Ascending aorta (tissue), 2 donors: ENCODE measurements around the gene ARRDC2. TPM values are rescaled to one million over a fixed set of nuclear protein-coding genes. Genes with fewer than 3 reads are reported as not detected.
"Not testable (repeated sequence)": the region's sequence is repeated elsewhere in the genome, so short reads cannot be mapped to it uniquely, and the experiment has no call there.

ENCODE experiments used
- DNase-seq, 2 donors: peaks; one replicate each; pipeline ENCODE4 v3.0.0-alpha.2; 2019; ENCODE audit warnings: low spot score in 2 of 2
- H3K27ac ChIP-seq, 2 donors: fragments of 200-600 bp; sonication (generic); one replicate each; pipeline ENCODE4 v1.5.1; 2016 to 2017; ENCODE audit warnings: mild to moderate bottlenecking in 1 of 2
- H3K27me3 ChIP-seq: fragments of 200-600 bp; sonication (generic); one replicate; pipeline ENCODE4 v1.5.1; 2017
- H3K36me3 ChIP-seq, 2 donors: fragments of 200-600 bp; sonication (generic); one replicate each; pipeline ENCODE4 v1.5.1; 2016
- H3K4me1 ChIP-seq, 2 donors: fragments of 200-600 bp; sonication (generic); one replicate each; pipeline ENCODE4 v1.5.1; 2016 to 2017; ENCODE audit warnings: mild to moderate bottlenecking in 1 of 2
- H3K4me3 ChIP-seq, 2 donors: fragments of 200-600 bp; sonication (generic); one replicate each; pipeline ENCODE4 v1.5.1; 2016 to 2017; ENCODE audit warnings: mild to moderate bottlenecking in 1 of 2
- H3K9me3 ChIP-seq, 2 donors: fragments of 200-600 bp; sonication (generic); one replicate each; pipeline ENCODE4 v1.5.1; 2016
- CTCF ChIP-seq, 3 experiments: fragments of 200-600 bp in 2 of 3; fragments of 450-650 bp in 1 of 3; sonication (generic) in 2 of 3; IDR thresholded peaks; one replicate each; pipeline ENCODE4 v1.5.1; 2016 to 2019; ENCODE audit warnings: antibody characterized with exemption in 3 of 3, mild to moderate bottlenecking in 1 of 3, moderate library complexity in 1 of 3
- intact Hi-C: fragments of 100-400 bp; cut with DNase I; formaldehyde crosslinking; loops from one replicate; pipeline ENCODE4 v1.15.1; 2023
- total RNA-seq: library from RNA; depleted of rRNA; stranded (reverse); fragments of >200 nt; gene quantifications from one replicate; pipeline ENCODE4 v1.1.0, GENCODE V29; 2016

The ARRDC2 gene
- total RNA-seq, 1 donor from 2014 or later: 443 TPM

- peak; percentile 93 to 99 for DNase-seq
- Histone ChIP-seq H3K9me3 (no peaks in the 10 kb centered on the region), H3K27ac (peak overlapping the region; percentile 88 to 95), H3K4me3 (peak overlapping the region; percentile 72 to 80), H3K36me3 (no peaks in the 10 kb centered on the region), H3K4me1 (peaks cover 4 to 10% of the 10 kb centered on the region in 2 donors), H3K27me3 (no peaks in the 10 kb centered on the region)
- no peak for TF ChIP-seq CTCF (IDR thresholded peaks at IDR 0.05)
- intact Hi-C loops: loop anchor here (2.0 kb wide), 1 partner anchor 152 kb away; the partner anchor contains the start of gene PIK3R2
These were observed 6.8 kb upstream of the ARRDC2 start for GRCh38 chr19:18000915-18001776.

GRCh38 chr19:18001777-18002345, 6.1 kb upstream of the ARRDC2 start:
- Histone ChIP-seq H3K9me3 (no peaks in the 10 kb centered on the region), H3K27ac (peak overlapping the region; percentile 88 to 95), H3K4me3 (peak overlapping the region; percentile 72 to 80), H3K4me1 (peaks cover 4 to 10% of the 10 kb centered on the region in 2 donors), H3K36me3 (no peaks in the 10 kb centered on the region), H3K27me3 (no peaks in the 10 kb centered on the region)
- intact Hi-C loops: loop anchor here (2.0 kb wide), 1 partner anchor 151 kb away; the partner anchor contains the start of gene PIK3R2
- no peak for TF ChIP-seq CTCF (IDR thresholded peaks at IDR 0.05)
- DNase-seq: no peak

- Histone ChIP-seq H3K4me1 (peaks cover 4 to 10% of the 10 kb centered on the region in 2 donors), H3K27ac (peak overlapping the region; percentile 88 to 95), H3K9me3 (no peaks in the 10 kb centered on the region), H3K27me3 (no peaks in the 10 kb centered on the region), H3K4me3 (peak overlapping the region; percentile 72 to 80), H3K36me3 (no peaks in the 10 kb centered on the region)
- intact Hi-C loops: no loop called here
- peak in 1 of 2 donors; percentile 72 for DNase-seq
- no peak for TF ChIP-seq CTCF (IDR thresholded peaks at IDR 0.05)
These were observed 5.6 kb upstream of the ARRDC2 start for GRCh38 chr19:18002347-18002850.

- not testable (repeated sequence) for DNase-seq, H3K27ac ChIP-seq, H3K4me3 ChIP-seq, H3K27me3 ChIP-seq, H3K9me3 ChIP-seq
- intact Hi-C loops: loop anchor here (2.0 to 5.0 kb wide), 3 partner anchors 15 to 155 kb away; no protein-coding TSS in a partner anchor
- H3K4me1 ChIP-seq: peaks cover 11 to 13% of the 10 kb centered on the region in 2 donors
- peaks cover 16 to 24% of the 10 kb centered on the region in 2 donors for H3K36me3 ChIP-seq
These were observed 2.2 kb upstream of the ARRDC2 start for GRCh38 chr19:18005750-18006149.

GRCh38 chr19:18007044-18007916, 690 bp upstream of the ARRDC2 start:
- Histone ChIP-seq H3K27me3 (no peaks in the 10 kb centered on the region), H3K4me3 (peak overlapping the region; percentile 50 to 78), H3K27ac (peak overlapping the region; percentile 71 to 88), H3K36me3 (peaks cover 29 to 38% of the 10 kb centered on the region in 2 donors), H3K4me1 (peaks cover 7 to 11% of the 10 kb centered on the region in 2 donors), H3K9me3 (no peaks in the 10 kb centered on the region)
- TF ChIP-seq CTCF (IDR thresholded peaks at IDR 0.05): peak; percentile 87 to 99 (median 99)
- DNase-seq: peak in 1 of 2 donors; percentile 88
- intact Hi-C loops: loop anchor here (1.0 to 5.0 kb wide), 4 partner anchors 14 to 154 kb away; no protein-coding TSS in a partner anchor
